ENCODE measurements around the gene SFXN5.
"Not testable (repeated sequence)": the region's sequence is repeated elsewhere in the genome, so short reads cannot be mapped to it uniquely, and the experiment has no call there.

SFXN5 gene

DNA sequence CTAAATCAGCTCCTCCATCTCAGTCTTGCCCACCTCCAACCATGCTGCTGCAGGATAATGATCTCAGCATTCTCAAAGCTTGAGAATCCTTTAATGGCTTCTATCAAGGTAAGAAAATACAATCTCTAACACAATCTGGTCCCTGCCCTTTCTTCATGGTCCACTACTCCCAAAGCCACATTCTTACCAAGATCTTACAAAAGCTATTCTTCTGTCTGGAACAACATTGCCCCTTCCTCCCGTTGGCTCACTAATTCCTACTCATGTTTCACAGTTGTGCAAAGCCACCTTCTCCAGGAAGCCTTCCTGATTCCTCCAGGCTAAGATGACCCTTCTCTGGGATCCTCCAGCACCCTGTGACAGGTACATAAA lies 5.9 kb upstream of the SFXN5 start:
- no peak for DNase-seq (ENCODE audit: low spot score)

GRCh38 chr2:73076701-73077423 lies 5.3 kb upstream of the SFXN5 start:
- no peak for DNase-seq (ENCODE audit: low spot score)

DNA sequence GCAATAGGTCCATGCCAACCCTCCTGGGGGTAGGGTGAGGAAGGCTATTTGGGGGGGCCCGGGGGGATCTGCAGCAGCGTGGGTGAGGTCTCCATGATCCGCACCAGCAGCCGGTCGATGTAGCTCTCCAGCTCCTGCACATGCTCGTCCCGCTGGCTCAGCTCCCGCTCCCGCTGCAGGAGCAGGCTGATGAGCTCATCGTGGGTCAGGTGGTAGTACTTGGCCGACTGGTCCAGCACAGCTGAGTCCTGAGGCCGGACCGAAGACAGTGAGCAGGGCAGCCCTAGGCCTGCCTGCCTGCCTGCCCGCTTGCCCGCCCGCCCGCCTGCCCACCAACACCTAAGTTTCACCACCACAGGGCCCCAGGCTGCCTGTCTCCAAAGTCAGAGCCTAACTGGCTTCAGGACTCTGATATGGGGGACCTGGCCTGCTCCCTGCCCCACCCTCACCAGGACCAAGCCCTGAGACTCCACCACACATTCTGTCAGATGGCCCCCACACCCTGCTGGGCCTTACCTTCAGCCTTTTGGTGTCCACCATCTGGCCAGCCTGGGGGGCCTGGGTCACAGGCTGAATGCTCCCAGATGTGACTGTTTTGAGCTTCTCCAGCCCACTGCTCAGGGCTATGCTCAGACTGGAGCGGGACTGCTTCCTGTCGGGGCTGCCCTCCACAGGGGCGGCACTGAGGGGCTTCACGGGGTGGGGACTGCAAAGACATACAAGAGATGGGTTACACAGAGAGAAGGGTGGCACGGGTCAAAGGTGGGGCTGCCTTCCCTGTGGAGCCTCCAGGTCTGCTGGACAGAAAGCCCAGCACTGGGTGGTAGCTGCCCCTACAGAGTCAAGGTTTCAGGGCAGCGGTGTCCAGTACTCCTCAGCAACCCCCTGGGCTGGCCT lies 4.2 kb upstream of the SFXN5 start:
- DNase-seq (ENCODE audit: low spot score), result no peak

- DNase-seq (ENCODE audit: low spot score), result no peak
Observed at GRCh38 chr2:73074110-73075069, 2.9 kb upstream of the SFXN5 start.

GRCh38 chr2:73072416-73072815 lies 904 bp upstream of the SFXN5 start:
- no peak for DNase-seq (ENCODE audit: low spot score)

GRCh38 chr2:73072129-73072395 lies 550 bp upstream of the SFXN5 start:
- DNase-seq (ENCODE audit: low spot score), result no peak

DNA sequence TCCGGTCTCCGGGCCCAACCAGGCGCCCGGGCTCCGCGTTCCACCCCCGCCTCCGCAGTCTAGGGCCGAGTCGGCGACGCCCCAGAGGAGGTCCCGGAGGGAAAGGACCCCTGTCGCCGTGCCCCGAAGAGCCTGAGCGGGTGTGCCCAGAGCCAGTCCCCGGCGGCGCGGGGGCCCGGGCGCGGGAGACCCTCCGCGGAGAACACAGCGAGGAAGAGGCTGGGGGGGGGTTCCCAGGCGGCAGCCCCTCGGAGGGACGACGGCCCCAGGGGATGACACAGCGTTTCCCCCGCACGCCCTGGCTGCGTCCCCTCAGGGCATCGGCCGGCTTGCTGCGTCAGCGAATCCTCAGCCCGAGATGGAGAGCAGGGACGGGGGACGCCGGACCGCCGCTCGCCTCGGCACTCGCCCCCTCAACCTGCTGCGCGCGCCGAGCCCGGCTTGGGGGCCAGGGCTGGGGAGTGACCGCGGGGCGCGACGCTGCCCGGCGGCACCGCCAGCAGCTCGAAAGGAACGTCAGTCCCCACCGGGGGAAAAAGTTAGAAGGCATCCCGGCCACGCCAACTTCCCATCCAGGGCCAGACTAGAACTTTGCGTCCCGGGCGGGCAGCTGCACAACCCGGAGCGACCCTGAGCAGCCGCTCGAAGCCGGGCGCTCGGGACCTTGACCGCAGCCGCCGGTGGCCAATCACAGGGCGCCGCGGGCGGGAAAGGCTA lies 711 bp downstream of the SFXN5 start:
- DNase-seq (ENCODE audit: low spot score), result no peak

GRCh38 chr2:73069855-73070642 lies 1.5 kb downstream of the SFXN5 start:
- no peak for DNase-seq (ENCODE audit: low spot score)

GRCh38 chr2:73069041-73069854 lies 2.3 kb downstream of the SFXN5 start:
- DNase-seq (ENCODE audit: low spot score), result no peak

DNA sequence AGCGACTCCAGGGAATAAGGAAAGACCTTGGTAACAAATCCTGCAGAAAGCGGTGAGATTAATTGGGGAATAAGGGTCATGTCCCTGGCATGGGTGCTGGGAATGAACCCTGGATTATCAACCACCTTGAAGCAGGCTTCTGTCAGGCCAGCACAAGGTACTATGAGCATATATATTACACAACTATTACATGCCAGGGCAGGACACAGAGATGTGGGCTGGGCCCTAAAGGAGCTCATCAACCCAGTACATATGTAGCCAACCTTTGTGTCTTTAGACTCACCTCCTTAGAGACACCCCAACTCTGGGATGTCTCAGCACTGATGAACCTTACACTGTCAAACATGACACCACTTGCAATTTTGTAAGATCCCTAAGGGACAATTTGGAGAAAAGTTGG lies 3.4 kb downstream of the SFXN5 start:
- DNase-seq (ENCODE audit: low spot score), result no peak

DNA sequence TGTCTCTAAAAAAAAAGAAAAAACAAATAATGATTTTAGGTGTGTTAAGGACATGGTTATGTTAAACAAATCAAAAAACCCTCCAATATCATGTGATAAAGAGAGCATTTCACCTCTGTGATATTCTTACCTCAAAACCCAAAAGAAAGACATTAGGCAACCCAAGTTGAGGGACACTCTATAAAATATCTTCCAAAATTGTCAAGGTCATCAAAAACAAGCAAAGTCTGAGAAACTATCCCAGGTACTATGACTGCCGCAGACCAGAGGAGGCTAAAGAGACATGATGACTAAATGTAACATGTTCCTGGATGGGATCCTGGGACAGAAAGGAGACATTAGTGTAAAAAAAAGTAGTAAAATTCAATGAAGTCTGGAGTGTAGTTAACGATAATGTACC lies 4.5 kb downstream of the SFXN5 start:
- DNase-seq (ENCODE audit: low spot score), result no peak

DNA sequence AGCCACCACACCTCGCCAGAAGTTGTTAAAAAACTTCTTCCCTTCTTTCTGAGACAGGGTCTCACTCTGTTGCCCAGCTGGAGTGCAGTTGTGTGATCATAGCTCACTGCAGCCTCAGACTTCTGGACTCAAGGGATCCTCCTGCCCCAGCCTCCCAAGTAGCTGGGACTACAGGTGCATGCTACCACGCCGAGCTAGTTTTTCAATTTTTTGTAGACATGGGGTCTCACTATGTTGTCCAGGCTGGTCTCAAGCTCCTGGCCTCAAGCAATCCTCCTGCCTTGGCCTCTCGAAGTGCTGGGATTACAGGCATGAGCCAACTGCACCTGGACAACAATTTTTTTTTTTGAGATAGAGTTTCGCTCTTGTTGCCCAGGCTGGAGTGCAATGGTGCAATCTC lies 6.4 kb downstream of the SFXN5 start:
- not testable (repeated sequence) for DNase-seq (ENCODE audit: low spot score)

GRCh38 chr2:73063909-73064875 lies 7.3 kb downstream of the SFXN5 start:
- no peak for DNase-seq (ENCODE audit: low spot score)

DNA sequence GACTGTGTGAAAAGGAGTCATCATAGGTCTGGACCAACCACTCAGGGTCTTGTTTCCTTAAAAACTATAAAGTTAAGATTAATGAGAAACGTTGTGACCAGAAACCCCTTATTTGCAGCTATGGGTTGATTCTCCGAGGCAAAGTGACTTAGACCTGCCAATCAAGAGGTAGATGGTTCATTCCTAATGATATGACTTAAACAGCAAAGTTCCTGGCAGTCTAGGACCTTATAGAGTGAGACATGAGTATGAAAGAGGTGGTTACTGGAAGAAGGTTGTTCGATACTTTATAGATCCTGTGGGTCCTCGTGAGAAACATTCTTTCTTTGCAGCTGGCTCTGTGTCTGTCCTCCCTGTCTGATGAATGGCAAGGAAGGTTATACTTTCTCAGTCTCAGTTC lies 8.0 kb downstream of the SFXN5 start:
- no peak for DNase-seq (ENCODE audit: low spot score)

DNA sequence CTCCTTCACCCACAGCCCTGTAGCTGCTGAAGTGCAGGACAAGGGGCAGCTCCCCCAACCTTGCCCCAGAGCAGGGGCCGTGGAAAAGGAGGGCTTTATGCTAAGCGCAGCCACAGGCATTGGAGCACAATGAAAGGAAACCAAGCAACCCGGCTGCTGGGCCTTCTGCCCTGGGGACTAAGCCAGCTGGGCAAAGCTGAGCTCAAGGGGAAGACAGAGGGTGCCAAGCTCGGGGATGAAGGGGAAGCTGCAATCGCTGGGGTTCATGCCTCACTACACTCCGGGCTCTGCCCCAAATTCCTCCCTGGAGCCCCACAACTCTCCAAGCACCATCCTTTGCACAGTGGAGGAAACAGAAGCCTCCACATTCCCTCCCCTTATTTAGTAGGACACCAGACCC lies 12.4 kb downstream of the SFXN5 start:
- DNase-seq (ENCODE audit: low spot score), result no peak

DNA sequence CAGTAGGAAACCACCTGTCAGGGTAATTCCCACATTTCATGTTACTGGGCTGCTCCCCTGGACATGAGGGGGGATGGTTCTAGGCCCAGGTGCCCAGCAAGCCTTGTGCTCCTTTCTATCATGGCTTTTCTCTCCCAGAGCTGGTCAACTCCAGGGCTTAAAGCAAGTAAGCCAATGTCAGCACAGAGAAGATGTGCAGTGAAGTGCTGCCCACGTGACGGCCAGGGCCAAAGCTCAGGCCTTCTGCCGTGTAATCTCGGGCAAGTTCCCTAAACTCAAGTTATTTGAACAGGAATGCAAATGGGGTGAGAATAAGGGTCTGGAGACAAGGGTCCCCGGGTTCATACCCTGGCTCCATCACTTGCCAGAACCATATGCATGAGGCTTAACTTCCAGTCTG lies 16.5 kb downstream of the SFXN5 start:
- DNase-seq (ENCODE audit: low spot score), result no peak

- peak; percentile 55 for DNase-seq (ENCODE audit: low spot score)
Observed at GRCh38 chr2:73053316-73054114, 18.0 kb downstream of the SFXN5 start.

GRCh38 chr2:73050121-73050545 lies 21.4 kb downstream of the SFXN5 start:
- DNase-seq (ENCODE audit: low spot score), result no peak

Measured in COLO829 (cell line).